Suppressor macrophage (primary cell): ENCODE measurements around the gene MCAM.

Experiments used
- DNase-seq, 4 experiments: peaks; one replicate each; pipeline ENCODE4 v3.0.0-alpha.2; 2020 to 2022

MCAM gene

GRCh38 chr11:119329320-119329719 is 12.4 kb upstream of the MCAM start:
- DNase-seq: no peak

DNA sequence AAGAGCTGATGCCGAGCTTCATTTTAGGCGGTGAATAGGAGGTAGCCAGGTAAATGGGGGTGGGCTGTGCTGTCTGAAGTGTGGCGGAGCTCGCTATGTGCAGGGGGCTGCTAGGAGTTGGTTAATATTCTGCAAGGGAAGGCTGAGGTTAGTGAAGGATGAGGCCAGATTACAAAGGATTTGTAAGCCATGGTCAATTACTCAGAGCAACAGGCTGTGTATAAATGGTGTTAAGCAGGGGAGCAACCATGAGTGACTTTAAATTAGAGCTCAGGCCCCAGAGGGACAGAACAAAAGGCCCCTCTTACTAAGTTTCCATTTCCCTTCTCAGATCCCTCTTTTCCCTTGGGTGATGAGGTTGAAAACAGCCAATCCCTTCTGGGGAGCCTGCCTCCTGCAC is 7.3 kb upstream of the MCAM start:
- DNase-seq: no peak

- peak; percentile 73 to 90 (median 85) for DNase-seq
Observed at GRCh38 chr11:119323532-119324033, 6.7 kb upstream of the MCAM start.

DNA sequence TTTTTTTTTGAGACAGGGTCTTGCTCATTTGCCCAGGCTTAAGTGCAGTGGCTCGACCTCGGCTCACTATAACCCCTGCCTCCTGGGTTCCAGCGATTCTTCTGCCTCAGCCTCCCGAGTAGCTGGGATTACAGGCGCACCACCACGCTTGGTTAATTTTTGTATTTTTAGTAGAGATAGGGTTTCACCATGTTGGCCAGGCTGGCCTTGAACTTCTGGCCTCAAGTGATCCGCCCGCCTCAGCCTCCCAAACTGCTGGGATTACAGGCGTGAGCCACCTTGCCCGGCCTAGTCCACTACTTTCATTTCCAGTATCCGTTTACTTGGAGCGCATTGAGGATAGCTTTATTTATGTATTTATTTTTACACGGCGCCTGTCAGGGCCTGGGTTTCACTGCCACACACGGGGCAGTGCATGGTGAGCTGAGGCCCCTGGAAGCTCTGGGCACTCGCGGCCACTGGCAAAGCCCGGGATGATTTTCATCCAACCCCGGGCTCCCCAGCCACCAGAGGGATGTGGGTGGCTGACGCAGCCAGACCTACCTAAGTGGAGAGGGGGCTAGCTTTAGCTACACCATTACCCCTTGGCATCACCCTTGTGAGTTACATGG is 6.1 kb upstream of the MCAM start:
- DNase-seq: no peak

GRCh38 chr11:119322360-119322739 is 5.4 kb upstream of the MCAM start:
- no peak for DNase-seq

GRCh38 chr11:119320776-119321524 is 4.0 kb upstream of the MCAM start:
- peak in 3 of 4 experiments; percentile 25 to 51 (median 37) for DNase-seq

DNA sequence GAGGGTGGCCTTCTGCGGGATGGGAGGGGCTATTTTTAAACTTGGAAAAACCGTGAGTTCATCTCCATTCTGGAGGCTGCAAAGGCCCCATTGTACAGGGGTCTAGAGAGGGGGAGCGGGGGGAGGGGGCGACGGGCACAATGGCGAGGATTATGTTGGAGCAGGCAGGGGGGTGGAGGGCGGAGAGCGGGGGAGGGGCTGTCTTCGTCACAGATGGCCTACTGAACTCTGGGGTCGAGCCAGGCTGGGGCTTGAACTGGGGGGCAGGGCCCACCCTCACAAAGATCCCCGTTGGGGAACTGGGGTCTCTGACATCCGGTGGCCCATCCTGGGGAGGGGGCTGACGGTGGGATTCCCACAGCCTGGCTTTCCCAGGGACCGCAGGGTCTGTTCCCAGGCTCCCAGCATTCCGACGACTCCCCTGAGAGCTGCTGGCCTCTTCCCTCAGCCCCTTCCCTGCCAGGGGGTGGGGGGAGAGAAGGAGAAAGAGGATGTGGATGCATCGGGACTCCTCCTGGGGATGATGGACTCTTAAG is 3.4 kb upstream of the MCAM start:
- no peak for DNase-seq

DNA sequence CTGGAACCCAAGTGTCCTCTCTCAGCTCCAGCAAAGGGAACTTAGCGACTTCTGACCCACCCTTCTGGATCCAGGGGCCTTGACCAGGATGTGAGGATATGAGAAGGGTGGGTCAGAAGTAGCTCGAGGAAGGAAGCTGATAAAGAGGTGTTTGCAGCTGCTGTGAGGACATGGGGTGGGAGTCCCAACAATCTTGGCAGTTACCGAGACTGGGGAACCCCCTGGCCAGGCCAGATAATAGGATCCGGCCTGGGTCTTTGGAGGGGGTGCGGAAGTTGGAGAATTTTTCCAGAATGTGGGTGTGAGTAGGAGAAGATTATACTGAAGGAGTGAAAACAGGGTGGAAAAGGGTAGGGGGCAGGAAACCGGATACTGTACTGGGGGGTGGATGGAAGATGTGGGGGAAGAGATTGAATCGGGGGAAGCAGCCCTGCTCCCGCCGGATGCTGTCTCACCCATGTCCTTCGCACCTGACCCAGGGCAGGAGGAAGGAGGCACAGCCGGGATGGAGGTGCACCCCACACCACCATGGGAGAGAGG is 2.8 kb upstream of the MCAM start:
- no peak for DNase-seq

- no peak for DNase-seq
Observed at GRCh38 chr11:119319136-119319699, 2.3 kb upstream of the MCAM start.

DNA sequence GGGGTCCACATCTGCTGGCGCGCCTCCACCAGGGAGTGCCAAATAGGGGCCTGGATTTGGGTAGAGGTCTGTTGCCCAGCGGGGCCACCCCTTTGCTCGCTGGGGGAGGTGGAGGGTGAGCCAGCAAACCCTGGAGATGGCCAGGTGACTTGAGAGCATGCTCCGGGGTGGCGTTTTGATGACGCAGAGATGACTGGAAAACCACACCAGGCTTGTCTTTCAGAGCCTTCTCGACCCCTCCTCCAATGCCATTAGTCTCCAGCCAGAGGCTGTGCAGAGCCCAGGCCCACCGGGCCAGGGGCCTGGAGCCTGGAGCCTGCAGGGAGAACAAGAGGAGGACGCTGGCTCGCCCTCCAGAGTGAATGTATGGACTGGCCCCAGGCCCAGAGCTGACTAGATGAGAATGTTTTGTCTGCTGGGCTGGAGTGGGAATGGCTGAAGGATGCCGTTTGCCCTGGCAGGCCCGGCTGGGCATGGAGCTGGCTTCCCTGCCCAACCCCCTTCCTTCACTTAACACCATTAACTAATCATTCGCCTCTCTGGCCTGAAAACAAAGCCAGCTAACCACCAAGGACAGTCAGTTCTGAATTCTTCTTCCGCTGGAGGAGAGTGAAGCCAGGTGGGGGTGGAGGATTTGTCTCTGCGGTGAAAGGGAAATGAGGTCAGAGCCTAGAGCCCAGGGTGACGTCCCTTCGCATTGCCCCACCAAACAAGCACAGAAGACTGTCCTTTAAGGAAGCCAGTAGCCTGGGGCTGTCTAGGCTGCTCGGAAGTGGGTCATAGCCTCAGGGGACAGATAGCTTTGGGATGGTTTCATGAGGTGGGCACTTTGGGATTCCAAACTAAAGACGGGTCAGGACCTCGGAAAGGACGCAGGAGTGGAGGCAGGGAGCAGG is 1.6 kb upstream of the MCAM start:
- peak in 3 of 4 experiments; percentile 29 to 56 (median 52) for DNase-seq

- DNase-seq: no peak
Observed at GRCh38 chr11:119317592-119318239, 786 bp upstream of the MCAM start.

DNA sequence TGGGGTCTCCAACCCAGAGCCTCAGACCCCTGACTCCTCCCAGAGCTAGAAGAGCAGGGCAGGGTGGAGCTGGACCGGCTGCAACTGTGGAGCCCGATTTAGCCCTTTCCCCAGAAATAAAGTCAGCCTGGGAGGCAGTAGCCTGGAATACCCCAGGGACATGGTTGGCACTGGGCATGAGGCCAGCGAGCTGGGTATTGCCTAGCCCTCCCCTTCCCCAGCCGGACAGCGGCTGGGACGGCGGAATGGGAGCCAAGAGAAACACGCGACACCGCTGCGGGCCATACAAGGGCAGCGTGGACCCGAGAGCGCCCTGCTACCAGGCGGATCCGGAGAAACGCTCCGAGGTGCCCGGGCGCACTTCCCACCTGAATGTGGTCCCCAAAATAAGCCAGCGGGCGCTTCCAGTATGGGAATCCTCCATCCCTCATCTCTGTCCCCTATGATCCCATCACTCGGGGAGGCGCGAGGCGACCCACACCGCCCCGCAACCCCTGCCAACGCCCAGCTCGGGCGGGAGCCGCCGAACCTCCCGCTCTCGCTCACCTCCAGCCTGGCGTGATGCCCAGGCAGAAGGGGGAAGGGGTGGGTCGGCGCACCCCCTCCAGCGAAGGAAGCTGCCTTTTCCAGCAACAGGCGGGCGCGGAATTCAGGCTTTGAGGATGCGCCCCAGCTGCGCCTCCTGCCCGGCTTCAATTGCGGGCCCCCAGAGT is 758 bp downstream of the MCAM start:
- no peak for DNase-seq

- peak in 3 of 4 experiments; percentile 25 to 52 (median 44) for DNase-seq
Observed at GRCh38 chr11:119315131-119316015, 1.6 kb downstream of the MCAM start.

- DNase-seq: no peak
Observed at GRCh38 chr11:119314726-119315125, 2.2 kb downstream of the MCAM start.

DNA sequence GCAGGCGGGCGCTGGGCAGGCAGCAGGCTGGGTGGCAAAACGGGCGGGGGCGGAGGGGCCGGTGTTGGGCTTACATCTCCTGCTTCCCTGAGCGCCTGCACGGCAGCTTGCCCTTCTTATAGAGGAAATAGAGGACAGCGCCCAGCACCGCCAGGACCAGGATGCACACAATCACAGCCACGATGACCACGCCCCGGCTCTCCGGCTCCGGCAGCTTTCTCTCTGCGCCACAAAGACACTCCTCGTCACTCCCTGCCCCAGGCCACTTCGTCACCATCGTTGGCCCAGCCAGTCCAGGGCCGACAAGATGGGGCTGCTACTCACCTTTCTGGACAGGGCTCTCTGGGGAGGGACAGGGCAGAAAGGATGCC is 6.3 kb downstream of the MCAM start:
- no peak for DNase-seq

- DNase-seq: no peak
Observed at GRCh38 chr11:119309953-119310681, 6.8 kb downstream of the MCAM start.

- DNase-seq: no peak
Observed at GRCh38 chr11:119309411-119309810, 7.5 kb downstream of the MCAM start.

DNA sequence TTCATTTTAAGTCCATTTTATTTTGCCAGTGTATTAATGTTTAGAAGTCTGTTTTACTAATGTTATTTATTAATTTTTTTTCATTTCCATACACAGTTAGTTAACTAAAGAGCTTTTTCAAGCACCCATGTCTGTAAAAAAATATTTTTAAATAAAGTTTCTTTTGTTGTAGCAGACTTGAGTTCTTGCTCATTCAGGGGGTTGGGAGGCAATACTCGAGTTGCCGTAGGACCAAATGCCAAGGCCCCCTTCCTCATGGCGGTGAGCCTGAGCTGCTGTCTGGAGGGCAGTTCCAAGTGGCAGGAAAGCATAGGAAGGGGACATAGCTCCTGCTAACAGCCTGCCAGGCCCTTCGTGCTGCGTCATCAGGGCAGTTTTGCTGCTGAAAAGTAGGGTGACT is 9.0 kb downstream of the MCAM start:
- DNase-seq: no peak

- no peak for DNase-seq
Observed at GRCh38 chr11:119307219-119307618, 9.7 kb downstream of the MCAM start.
